Large intestine (tissue), 3 donors: ENCODE results near the gene ACER2. TPM values are rescaled to one million over a fixed set of nuclear protein-coding genes. Genes with fewer than 3 reads are reported as not detected.

Experiments
- DNase-seq, 2 donors: peaks; one replicate each; pipeline versions ENCODE4 v3.0.0 to v3.0.0-alpha.2; 2013
- H3K27ac ChIP-seq: one replicate; pipeline ENCODE4 v1.5.1; 2013; ENCODE audit warnings: low read length
- H3K27me3 ChIP-seq: 2 replicates; pipeline ENCODE4 v1.6.1; 2013; ENCODE audit warnings: low read length; ENCODE audit not compliant: control insufficient read depth, insufficient read depth
- H3K36me3 ChIP-seq: 2 replicates; pipeline ENCODE4 v1.6.1; 2013; ENCODE audit warnings: low read length; ENCODE audit not compliant: control insufficient read depth, insufficient read depth
- H3K4me1 ChIP-seq: one replicate; pipeline ENCODE4 v1.6.1; 2013; ENCODE audit warnings: low read length; ENCODE audit not compliant: control insufficient read depth, insufficient read depth
- H3K4me3 ChIP-seq: one replicate; pipeline ENCODE4 v1.5.1; 2013; ENCODE audit warnings: low read length
- H3K9me3 ChIP-seq: one replicate; pipeline ENCODE4 v1.6.1; 2013; ENCODE audit warnings: mild to moderate bottlenecking, low read depth, low read length, moderate library complexity; ENCODE audit not compliant: control insufficient read depth
- WGBS: methylation state at CpG from one replicate; pipeline ENCODE4 v1.1.5; 2013; ENCODE audit warnings: low lambda C conversion rate; ENCODE audit not compliant: insufficient coverage; 5-methylcytosine and 5-hydroxymethylcytosine counted together
- polyA plus RNA-seq: library from polyadenylated mRNA; unstranded; fragments of 120-200 nt; gene quantifications from one replicate; pipeline ENCODE4 v1.2.1, GENCODE V29; 2013

The ACER2 gene
- polyA plus RNA-seq, 1 donor: 3.5 TPM

GRCh38 chr9:19495186-19496028 is 86.6 kb downstream of the ACER2 start:
- H3K27ac ChIP-seq: no peak overlapping the region
- peaks cover 15% of the 10 kb centered on the region for H3K27me3 ChIP-seq
- no peak for DNase-seq
- 80% methylated on average over 1 of the region's 9 CpGs for WGBS
- peaks cover 3% of the 10 kb centered on the region for H3K4me1 ChIP-seq
- H3K36me3 ChIP-seq: no peaks in the 10 kb centered on the region
- H3K9me3 ChIP-seq: no peaks in the 10 kb centered on the region
- no peak overlapping the region for H3K4me3 ChIP-seq

- Histone ChIP-seq H3K9me3 (no peaks in the 10 kb centered on the region), H3K4me3 (no peak overlapping the region), H3K27me3 (peaks cover 15% of the 10 kb centered on the region), H3K4me1 (peaks cover 3% of the 10 kb centered on the region), H3K36me3 (no peaks in the 10 kb centered on the region), H3K27ac (no peak overlapping the region)
- DNase-seq: no peak
- WGBS: 20% methylated on average over 1 of the region's 5 CpGs
Measured at GRCh38 chr9:19496321-19497050, 87.7 kb downstream of the ACER2 start.

- Histone ChIP-seq H3K36me3 (no peaks in the 10 kb centered on the region), H3K27me3 (peaks cover 15% of the 10 kb centered on the region), H3K9me3 (no peaks in the 10 kb centered on the region), H3K4me3 (no peak overlapping the region), H3K4me1 (peaks cover 3% of the 10 kb centered on the region), H3K27ac (no peak overlapping the region)
- 100% methylated on average over 1 of the region's 1 CpG for WGBS
- DNase-seq: no peak
Measured at GRCh38 chr9:19497276-19497675, 88.5 kb downstream of the ACER2 start.

- Histone ChIP-seq H3K4me1 (peaks cover 3% of the 10 kb centered on the region), H3K27ac (no peak overlapping the region), H3K9me3 (no peaks in the 10 kb centered on the region), H3K36me3 (no peaks in the 10 kb centered on the region), H3K4me3 (no peak overlapping the region), H3K27me3 (peaks cover 15% of the 10 kb centered on the region)
- DNase-seq: no peak
Measured at GRCh38 chr9:19498015-19498414, 89.2 kb downstream of the ACER2 start.

Other genes starting within 250 kb of the ACER2 start
- gene DENND4C, start 178.3 kb upstream of the ACER2 start, polyA plus RNA-seq: 43.9 TPM
- 3,499 TPM for gene RPS6, start 28.8 kb upstream of the ACER2 start, polyA plus RNA-seq